Activated CD4-positive, alpha-beta memory T cell treated with anti-CD3 and anti-CD28 coated beads, Interleukin-2, amount 10 ng/mL, durations not matched to agents 7 days and 5 days (primary cell): ENCODE data around the gene MT1M. TPM values are rescaled to one million over a fixed set of nuclear protein-coding genes. Genes with fewer than 3 reads are reported as not detected.

Experiments
- CTCF ChIA-PET: fragments of 350-600 bp; sonication (Branson Sonifier 250); formaldehyde crosslinking; loops from one replicate; lab custom pipeline; 2021; ENCODE audit warnings: antibody characterized with exemption, inconsistent platforms; lab: Charles Lee
- POLR2A ChIA-PET: fragments of 350-600 bp; sonication (Branson Sonifier 250); formaldehyde crosslinking; loops from one replicate; lab custom pipeline; 2021; ENCODE audit warnings: antibody characterized with exemption; lab: Charles Lee
- DNase-seq: peaks from one replicate; pipeline ENCODE4 v3.0.0-alpha.2; 2020
- H3K27ac Mint-ChIP-seq: one replicate; pipeline ENCODE4 v1.8.0; 2021; ENCODE audit warnings: mild to moderate bottlenecking, mixed read lengths
- H3K27me3 Mint-ChIP-seq: one replicate; pipeline ENCODE4 v1.8.0; 2021; ENCODE audit warnings: mixed read lengths
- H3K36me3 Mint-ChIP-seq: one replicate; pipeline ENCODE4 v1.8.0; 2021; ENCODE audit warnings: low read depth, mixed read lengths
- H3K4me1 Mint-ChIP-seq: one replicate; pipeline ENCODE4 v1.8.0; 2021; ENCODE audit warnings: mixed read lengths
- H3K4me3 Mint-ChIP-seq: one replicate; pipeline ENCODE4 v1.8.0; 2021; ENCODE audit warnings: mild to moderate bottlenecking, mixed read lengths
- H3K9me3 Mint-ChIP-seq: one replicate; pipeline ENCODE4 v1.8.0; 2021; ENCODE audit warnings: mixed read lengths
- total RNA-seq, 2 experiments: library from RNA; stranded (reverse); gene quantifications; one replicate each; pipeline ENCODE4 v1.2.3, GENCODE V29; 2021

Gene MT1M
- total RNA-seq, 2 experiments from 2014 or later: not detected

DNA sequence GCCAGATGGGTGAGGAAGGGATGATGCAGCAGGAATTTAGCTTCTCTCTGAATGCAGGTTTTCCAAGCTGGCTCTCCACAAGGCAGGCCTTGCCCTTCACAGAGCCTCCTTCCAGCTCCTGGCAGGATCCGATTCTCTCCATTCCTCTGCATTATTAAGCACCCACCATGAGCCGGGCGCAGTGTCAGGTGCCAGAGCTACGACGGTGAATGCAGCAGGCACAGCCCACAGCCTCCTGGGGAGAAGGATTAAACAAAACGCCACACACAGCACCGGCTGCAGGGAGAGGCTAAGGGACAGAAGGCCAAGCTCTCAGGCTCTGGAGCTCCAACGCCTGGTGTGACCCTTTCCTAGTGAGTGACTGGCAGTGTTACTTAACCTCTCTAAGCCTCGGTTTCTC is 31.1 kb upstream of the MT1M start:
- no peak for DNase-seq
- ChIA-PET CTCF (interaction anchor here (0.8 to 2.3 kb wide), 14 partner anchors 10 to 201 kb away, joined by 3 to 21 read pairs (median 4); partner anchors contain the start of gene MT1E), POLR2A (interaction anchor here (0.7 to 1.3 kb wide), 3 partner anchors 25 to 84 kb away, joined by 3 to 5 read pairs (median 4); no protein-coding TSS in a partner anchor)
- Mint-ChIP-seq H3K4me1 (peaks cover 8% of the 10 kb centered on the region), H3K4me3 (no peak overlapping the region), H3K9me3 (no peaks in the 10 kb centered on the region), H3K27ac (no peak overlapping the region), H3K36me3 (no peaks in the 10 kb centered on the region), H3K27me3 (peaks cover 33% of the 10 kb centered on the region)

DNA sequence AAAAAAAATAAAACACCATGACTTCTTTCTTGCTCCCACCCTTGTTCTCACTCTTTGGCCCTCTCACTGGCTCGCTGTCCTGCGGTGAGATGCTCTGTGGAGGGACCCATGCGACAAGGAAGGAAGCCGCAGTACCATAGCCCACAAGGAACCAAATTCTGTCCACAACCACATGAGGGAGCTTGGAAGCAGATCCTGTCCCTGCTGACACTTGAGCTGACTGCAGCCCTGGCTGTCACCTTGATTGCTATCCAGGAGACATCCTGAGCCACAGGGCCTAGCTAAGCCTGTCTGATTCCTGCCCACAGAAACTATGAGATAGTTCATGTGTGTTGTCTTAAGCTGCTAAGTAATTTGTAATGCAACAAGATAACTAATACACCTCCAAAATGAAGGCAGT is 28.9 kb upstream of the MT1M start:
- Mint-ChIP-seq H3K9me3 (no peaks in the 10 kb centered on the region), H3K4me3 (no peak overlapping the region), H3K36me3 (no peaks in the 10 kb centered on the region), H3K27ac (no peak overlapping the region), H3K27me3 (peaks cover 18% of the 10 kb centered on the region), H3K4me1 (peaks cover 20% of the 10 kb centered on the region)
- POLR2A ChIA-PET: interaction anchor here (1.8 kb wide), 1 partner anchor 79 kb away, joined by 6 read pairs; no protein-coding TSS in a partner anchor
- CTCF ChIA-PET: interaction anchor here (1.0 to 1.3 kb wide), 3 partner anchors 22 to 98 kb away, joined by 3 to 4 read pairs (median 3); partner anchors contain the start of gene MT1E
- no peak for DNase-seq

DNA sequence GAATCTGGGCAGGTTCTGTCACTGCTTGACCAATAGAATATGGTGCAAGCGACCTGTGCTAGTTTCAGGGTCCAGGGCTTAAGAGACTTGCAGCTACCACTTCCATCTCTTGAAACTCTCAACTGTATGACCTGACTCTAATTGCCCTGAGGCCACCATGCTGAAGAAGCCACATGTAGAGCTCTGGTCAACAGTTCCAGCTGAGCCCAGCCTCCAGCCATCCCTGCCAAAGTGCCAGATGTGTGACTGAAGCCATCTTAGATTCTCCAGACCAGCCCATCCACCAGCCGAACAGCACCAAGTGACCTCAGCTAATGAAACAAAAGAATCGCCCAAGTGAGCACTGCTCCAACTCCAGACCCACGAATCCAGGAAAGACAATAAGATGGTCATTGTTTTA is 27.5 kb upstream of the MT1M start:
- CTCF ChIA-PET: interaction anchor here (0.5 to 0.7 kb wide), 2 partner anchors 38 to 813 kb away, joined by 3 to 5 read pairs; no protein-coding TSS in a partner anchor
- H3K27ac Mint-ChIP-seq: no peak overlapping the region
- no peaks in the 10 kb centered on the region for H3K9me3 Mint-ChIP-seq
- H3K4me1 Mint-ChIP-seq: peaks cover 30% of the 10 kb centered on the region
- POLR2A ChIA-PET: interaction anchor here (4.7 to 7.4 kb wide), 2 partner anchors 20 to 78 kb away, joined by 29 to 96 read pairs; partner anchors contain the start of genes MT1E and MT1X
- H3K27me3 Mint-ChIP-seq: peaks cover 18% of the 10 kb centered on the region
- no peak overlapping the region for H3K4me3 Mint-ChIP-seq
- H3K36me3 Mint-ChIP-seq: no peaks in the 10 kb centered on the region
- DNase-seq: no peak

DNA sequence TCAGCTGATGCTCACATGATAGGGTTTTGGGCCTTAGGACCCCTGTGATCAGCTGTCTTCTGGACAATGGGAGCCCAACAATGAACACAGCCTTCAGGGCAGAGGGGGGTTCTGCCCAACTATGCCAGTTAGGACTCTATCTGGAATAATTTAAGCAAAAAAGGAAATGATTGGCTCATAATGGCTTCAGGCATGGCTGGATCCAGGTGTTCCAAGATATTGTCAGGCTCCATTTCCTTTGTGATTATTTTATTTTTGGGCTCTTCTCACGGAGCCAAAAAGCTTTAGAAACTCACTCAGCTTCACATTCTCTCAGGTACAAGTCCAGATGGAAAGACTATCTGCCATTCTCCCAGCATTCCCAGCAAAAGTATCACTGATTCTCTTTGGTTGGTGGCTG is 27.0 kb upstream of the MT1M start:
- Mint-ChIP-seq H3K4me1 (peaks cover 33% of the 10 kb centered on the region), H3K36me3 (no peaks in the 10 kb centered on the region), H3K27me3 (peaks cover 13% of the 10 kb centered on the region), H3K9me3 (no peaks in the 10 kb centered on the region), H3K4me3 (no peak overlapping the region), H3K27ac (no peak overlapping the region)
- ChIA-PET CTCF (interaction anchor here (0.7 kb wide), 1 partner anchor 38 kb away, joined by 3 read pairs; no protein-coding TSS in a partner anchor), POLR2A (interaction anchor here (4.7 to 7.4 kb wide), 2 partner anchors 20 to 77 kb away, joined by 29 to 96 read pairs; partner anchors contain the start of genes MT1E and MT1X)
- no peak for DNase-seq

DNA sequence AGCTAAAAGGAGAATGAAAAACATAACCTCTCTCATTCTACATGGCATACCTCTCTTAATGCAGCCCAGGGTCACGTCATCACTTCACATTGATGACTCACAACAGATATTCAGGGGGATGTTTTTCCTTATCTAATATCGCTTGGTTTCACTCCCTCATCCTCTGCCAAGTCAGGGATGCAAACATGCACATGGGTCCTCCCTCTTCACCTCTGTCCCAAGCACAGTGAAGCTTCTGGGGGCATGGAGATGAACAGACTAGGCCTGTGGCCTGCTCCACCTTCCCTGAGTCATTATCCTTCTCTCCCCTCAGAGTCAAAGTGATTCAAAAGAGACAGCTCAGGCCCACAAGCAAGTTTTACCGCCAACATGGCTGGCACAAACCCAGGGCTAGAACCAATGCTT is 26.4 kb upstream of the MT1M start:
- Mint-ChIP-seq H3K27me3 (peaks cover 7% of the 10 kb centered on the region), H3K4me3 (no peak overlapping the region), H3K9me3 (no peaks in the 10 kb centered on the region), H3K4me1 (peaks cover 37% of the 10 kb centered on the region), H3K27ac (no peak overlapping the region), H3K36me3 (no peaks in the 10 kb centered on the region)
- ChIA-PET CTCF (no interaction called here), POLR2A (interaction anchor here (4.7 to 7.4 kb wide), 2 partner anchors 19 to 77 kb away, joined by 29 to 96 read pairs; partner anchors contain the start of genes MT1E and MT1X)
- no peak for DNase-seq

DNA sequence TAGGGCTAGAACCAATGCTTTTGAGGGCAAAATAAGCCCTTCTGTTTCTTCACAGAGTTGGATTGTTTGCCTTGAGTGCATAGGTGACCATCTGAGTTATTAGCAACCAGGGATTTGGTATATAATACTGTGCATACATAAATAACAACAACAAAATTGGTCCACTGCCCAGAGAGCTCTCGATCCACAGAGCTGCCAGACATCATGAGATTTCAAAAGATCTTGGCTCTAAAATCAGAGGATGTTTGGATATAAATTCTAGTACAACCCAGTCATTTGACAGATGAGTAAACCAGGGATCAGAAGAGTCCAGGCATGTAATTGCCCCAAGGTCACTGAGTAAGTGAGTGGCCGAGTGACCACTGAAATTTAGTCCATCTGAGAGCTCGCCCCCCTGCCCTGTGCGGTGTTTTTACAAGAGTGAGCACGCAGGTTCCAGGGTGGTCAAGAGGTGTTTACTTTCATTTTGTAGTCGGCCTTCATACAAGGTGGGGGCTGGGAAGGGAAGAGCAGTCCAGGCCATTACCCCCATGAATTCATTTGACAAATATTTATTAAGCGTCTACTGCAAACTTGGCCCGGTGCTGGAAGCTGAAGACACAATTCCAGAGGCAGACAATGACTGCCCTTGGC is 25.9 kb upstream of the MT1M start:
- Mint-ChIP-seq H3K4me3 (no peak overlapping the region), H3K36me3 (no peaks in the 10 kb centered on the region), H3K27ac (no peak overlapping the region), H3K27me3 (peaks cover 3% of the 10 kb centered on the region), H3K4me1 (peaks cover 41% of the 10 kb centered on the region), H3K9me3 (no peaks in the 10 kb centered on the region)
- POLR2A ChIA-PET: interaction anchor here (4.7 to 7.4 kb wide), 2 partner anchors 19 to 76 kb away, joined by 29 to 96 read pairs; partner anchors contain the start of genes MT1E and MT1X
- DNase-seq: no peak
- CTCF ChIA-PET: no interaction called here

DNA sequence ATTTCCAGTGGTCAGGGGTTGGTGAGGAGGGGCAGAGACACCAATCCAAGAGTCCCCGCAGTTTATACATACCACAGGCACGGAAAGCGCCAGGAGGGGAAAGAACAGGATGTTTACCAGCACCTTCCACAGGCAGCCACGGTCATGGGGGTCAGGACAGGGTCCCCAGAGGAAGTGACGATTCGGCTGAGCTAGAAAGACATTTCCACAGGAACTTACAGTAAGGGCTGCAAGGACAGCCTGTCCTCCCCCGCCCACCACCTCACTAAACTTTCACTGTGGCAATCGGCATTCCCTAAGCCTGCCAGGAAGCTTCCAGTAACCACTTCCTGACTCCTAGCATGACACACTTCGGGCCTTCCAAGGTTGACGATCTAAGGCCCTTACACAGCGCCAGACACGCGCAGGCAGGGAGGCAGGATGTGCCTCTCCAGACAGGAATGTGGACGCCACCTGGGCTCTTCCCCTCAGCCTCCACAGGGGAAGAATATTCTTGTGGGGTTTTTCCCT is 25.3 kb upstream of the MT1M start:
- peak overlapping the region; percentile 93 for H3K4me3 Mint-ChIP-seq
- H3K27me3 Mint-ChIP-seq: peaks cover 2% of the 10 kb centered on the region
- no peak overlapping the region for H3K27ac Mint-ChIP-seq
- H3K4me1 Mint-ChIP-seq: peaks cover 41% of the 10 kb centered on the region
- no peaks in the 10 kb centered on the region for H3K9me3 Mint-ChIP-seq
- no peaks in the 10 kb centered on the region for H3K36me3 Mint-ChIP-seq
- ChIA-PET CTCF (no interaction called here), POLR2A (interaction anchor here (1.4 to 7.4 kb wide), 4 partner anchors 11 to 75 kb away, joined by 4 to 96 read pairs (median 18); partner anchors contain the start of genes MT1E and MT1X)
- DNase-seq: no peak

DNA sequence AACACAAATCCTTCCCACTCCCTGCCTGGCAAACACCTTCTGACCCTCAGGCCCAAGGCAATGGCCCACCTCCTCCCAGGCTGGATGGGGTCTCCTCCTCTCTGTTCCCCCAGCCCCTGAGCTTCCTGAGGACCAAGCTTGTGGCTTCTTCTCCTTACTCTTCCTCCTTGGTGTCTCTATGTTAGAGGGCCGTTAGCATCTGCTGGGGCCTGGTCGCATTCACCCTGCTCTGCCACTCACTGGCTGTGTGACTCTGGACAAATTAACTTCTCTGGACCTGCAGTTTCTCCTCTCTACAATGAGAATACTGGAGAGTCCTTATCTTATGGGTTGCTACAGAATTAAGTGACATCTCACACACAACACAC is 24.8 kb upstream of the MT1M start:
- Mint-ChIP-seq H3K4me3 (peak overlapping the region; percentile 93), H3K9me3 (no peaks in the 10 kb centered on the region), H3K4me1 (peaks cover 43% of the 10 kb centered on the region), H3K27ac (peak overlapping the region; percentile 53), H3K27me3 (peaks cover 2% of the 10 kb centered on the region), H3K36me3 (no peaks in the 10 kb centered on the region)
- DNase-seq: no peak
- ChIA-PET POLR2A (interaction anchor here (1.4 to 7.4 kb wide), 4 partner anchors 11 to 75 kb away, joined by 4 to 96 read pairs (median 18); partner anchors contain the start of genes MT1E and MT1X), CTCF (no interaction called here)

DNA sequence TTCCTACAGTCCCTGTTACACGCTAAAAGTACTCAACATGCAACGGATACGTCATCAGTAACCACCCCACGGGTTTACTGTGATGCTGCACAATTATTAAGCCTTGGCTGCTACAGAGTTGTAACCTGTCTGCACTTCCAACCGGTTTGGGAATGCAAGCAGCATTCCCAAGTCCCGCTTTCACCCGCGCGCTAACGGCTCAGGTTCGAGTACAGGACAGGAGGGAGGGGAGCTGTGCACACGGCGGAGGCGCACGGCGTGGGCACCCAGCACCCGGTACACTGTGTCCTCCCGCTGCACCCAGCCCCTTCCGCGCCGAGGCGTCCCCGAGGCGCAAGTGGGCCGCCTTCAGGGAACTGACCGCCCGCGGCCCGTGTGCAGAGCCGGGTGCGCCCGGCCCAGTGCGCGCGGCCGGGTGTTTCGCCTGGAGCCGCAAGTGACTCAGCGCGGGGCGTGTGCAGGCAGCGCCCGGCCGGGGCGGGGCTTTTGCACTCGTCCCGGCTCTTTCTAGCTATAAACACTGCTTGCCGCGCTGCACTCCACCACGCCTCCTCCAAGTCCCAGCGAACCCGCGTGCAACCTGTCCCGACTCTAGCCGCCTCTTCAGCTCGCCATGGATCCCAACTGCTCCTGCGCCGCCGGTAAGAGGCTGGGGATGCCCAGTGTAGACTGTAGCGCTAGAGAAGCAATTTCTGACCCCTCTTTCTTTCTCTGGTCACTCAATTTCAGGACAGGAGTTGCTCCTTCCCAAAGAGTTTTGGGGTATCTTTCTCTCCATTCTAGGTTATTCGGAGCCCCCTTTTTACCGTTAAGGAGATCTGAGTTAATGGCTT is 24.2 kb upstream of the MT1M start, which contains the start of gene MT2A:
Gene MT2A (plus strand): TSS at position 542 of the 833 bp plus-strand sequence. CDS start 72 bp downstream, at position 614.
- POLR2A ChIA-PET: interaction anchor here (0.7 to 7.4 kb wide), 10 partner anchors 10 to 324 kb away, joined by 3 to 96 read pairs (median 4); partner anchors contain the start of genes HERPUD1, MT1E and MT1X
- DNase-seq: peak; percentile 93
- Mint-ChIP-seq H3K4me1 (peaks cover 43% of the 10 kb centered on the region), H3K36me3 (no peaks in the 10 kb centered on the region), H3K9me3 (no peaks in the 10 kb centered on the region), H3K27ac (peak within 1 kb of the TSS; percentile 78), H3K27me3 (peaks cover 2% of the 10 kb centered on the region), H3K4me3 (peak within 1 kb of the TSS; percentile 93)
- CTCF ChIA-PET: interaction anchor here (0.6 to 3.4 kb wide), 5 partner anchors 10 to 94 kb away, joined by 3 to 12 read pairs (median 9); partner anchors contain the start of gene MT1E

DNA sequence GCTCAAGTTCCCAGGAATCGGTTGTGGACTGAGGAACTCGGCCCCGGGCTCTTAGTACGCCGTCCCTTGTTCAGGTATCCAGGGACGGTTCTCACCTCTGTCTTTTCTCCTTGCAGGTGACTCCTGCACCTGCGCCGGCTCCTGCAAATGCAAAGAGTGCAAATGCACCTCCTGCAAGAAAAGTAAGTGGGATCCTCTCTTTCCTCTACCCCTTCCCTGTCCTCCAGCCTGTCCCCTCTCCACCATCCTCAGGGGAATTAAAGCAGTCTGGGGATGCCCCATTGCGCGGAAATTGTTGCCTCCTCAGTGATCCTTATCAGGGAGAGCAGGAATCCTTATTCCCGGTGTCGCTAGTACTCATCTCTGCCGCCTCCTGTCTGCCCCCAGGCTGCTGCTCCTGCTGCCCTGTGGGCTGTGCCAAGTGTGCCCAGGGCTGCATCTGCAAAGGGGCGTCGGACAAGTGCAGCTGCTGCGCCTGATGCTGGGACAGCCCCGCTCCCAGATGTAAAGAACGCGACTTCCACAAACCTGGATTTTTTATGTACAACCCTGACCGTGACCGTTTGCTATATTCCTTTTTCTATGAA is 23.5 kb upstream of the MT1M start:
- ChIA-PET CTCF (interaction anchor here (0.9 to 3.4 kb wide), 7 partner anchors 16 to 93 kb away, joined by 3 to 12 read pairs (median 6); partner anchors contain the start of genes MT1E and MT1X), POLR2A (interaction anchor here (0.8 to 7.4 kb wide), 11 partner anchors 9 to 323 kb away, joined by 3 to 96 read pairs (median 4); partner anchors contain the start of genes HERPUD1, MT1E and MT1X)
- Mint-ChIP-seq H3K4me3 (peak overlapping the region; percentile 93), H3K27me3 (peaks cover 2% of the 10 kb centered on the region), H3K27ac (peak overlapping the region; percentile 78), H3K36me3 (no peaks in the 10 kb centered on the region), H3K9me3 (no peaks in the 10 kb centered on the region), H3K4me1 (peaks cover 44% of the 10 kb centered on the region)
- DNase-seq: no peak

DNA sequence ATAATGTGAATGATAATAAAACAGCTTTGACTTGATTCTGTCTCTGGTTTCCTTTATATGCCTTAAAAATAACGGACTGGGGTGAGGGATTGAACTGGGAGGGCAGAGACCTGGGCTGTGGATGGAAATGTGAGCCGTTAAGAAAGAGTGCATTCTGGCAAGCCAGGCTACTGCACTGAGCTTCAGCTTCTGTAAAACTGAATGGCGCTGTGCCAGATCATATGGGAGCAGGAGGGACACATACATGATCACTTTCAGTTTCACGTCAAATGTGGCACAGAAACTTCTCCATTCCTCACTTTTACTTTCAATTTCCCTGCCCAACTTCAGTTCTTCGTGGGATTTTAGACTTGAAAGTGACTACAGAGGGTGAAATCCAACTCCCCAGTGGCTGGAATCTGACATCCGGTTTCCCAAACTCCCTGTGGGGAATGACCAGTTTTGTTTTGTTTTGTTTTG is 23.0 kb upstream of the MT1M start:
- no peaks in the 10 kb centered on the region for H3K9me3 Mint-ChIP-seq
- peak overlapping the region; percentile 78 for H3K27ac Mint-ChIP-seq
- CTCF ChIA-PET: interaction anchor here (0.9 to 3.4 kb wide), 6 partner anchors 8 to 93 kb away, joined by 3 to 12 read pairs (median 8); partner anchors contain the start of genes MT1E and MT1X
- H3K36me3 Mint-ChIP-seq: no peaks in the 10 kb centered on the region
- peaks cover 49% of the 10 kb centered on the region for H3K4me1 Mint-ChIP-seq
- H3K4me3 Mint-ChIP-seq: peak overlapping the region; percentile 93
- POLR2A ChIA-PET: interaction anchor here (0.8 to 7.4 kb wide), 9 partner anchors 9 to 322 kb away, joined by 3 to 96 read pairs (median 4); partner anchors contain the start of genes HERPUD1, MT1E and MT1X
- peak; percentile 67 for DNase-seq
- peaks cover 2% of the 10 kb centered on the region for H3K27me3 Mint-ChIP-seq
